GM21381 (cell line): ENCODE results near the gene TDRD5.
"Not testable (repeated sequence)": the region's sequence is repeated elsewhere in the genome, so short reads cannot be mapped to it uniquely, and the experiment has no call there.

Source experiments
- ATAC-seq: cut with Tn5 transposase; IDR thresholded peaks from one replicate; pipeline ENCODE4 v1.9.1; 2021; ENCODE audit warnings: mild to moderate bottlenecking, moderate library complexity; ENCODE audit not compliant: unreplicated experiment

Gene TDRD5

DNA sequence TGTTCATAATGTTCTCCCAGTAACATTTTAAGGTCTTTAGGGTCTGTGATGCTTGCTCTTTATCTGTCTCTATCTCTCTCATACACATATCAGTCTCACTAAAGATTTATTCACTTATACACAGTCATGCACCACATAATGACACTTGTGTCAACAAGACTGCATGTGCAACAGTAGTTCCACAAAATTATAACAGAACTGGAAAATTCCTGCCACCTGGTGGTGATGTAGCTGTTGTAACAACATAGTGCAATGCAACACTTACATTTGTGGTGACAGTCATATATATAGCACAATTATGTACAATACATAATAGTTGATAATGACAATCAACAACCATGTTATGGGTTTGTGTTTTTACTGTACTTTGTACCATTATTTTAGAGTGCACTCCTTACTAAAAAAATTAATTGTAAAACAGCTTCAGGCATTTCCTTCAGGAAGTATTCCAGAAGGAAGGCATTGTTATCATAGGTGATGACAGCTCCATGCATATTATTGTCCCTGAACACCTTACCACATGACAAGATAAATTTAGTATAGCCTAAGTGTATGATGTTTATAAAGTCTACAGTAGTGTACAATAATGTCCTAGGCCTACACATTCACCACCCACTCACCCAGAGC lies 8.1 kb downstream of the TDRD5 start:
- ATAC-seq = no peak

DNA sequence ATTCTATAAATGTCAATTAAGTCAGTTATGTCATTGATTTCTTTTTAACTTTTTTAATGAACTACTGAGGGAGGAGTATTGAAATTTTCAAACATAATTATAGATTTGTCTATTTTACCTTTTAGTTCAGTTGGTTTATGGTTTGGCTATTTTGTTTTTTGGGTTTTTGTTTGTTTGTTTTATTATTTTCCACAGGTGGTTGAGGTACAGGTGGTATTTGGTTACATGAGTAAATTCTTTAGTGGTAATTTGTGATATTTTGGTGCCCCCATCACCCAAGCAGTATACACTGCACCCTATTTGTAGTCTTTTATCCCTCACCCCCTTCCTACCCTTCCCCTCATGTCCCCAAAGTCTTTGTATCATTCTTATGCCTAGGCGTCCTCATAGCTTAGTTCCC lies 9.5 kb downstream of the TDRD5 start:
- no peak for ATAC-seq

DNA sequence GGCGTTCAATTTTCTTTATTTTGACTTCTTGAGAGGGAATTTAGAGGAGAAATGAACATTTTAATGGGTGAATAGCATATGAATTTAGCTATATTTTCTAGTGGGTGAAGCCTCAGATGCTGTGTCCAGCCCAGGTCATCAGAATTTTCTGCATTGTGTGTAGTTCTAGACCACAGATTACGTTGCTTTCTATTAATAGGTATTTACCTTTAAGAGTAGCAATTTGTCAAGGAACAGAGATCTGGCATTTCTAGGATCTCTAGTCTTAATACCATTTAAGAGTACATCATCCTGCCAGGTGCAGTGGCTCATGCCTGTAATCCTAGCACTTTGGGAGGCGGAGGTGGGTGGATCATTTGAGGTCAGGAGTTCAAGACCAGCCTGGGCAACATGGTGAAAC lies 20.7 kb downstream of the TDRD5 start:
- ATAC-seq = no peak

DNA sequence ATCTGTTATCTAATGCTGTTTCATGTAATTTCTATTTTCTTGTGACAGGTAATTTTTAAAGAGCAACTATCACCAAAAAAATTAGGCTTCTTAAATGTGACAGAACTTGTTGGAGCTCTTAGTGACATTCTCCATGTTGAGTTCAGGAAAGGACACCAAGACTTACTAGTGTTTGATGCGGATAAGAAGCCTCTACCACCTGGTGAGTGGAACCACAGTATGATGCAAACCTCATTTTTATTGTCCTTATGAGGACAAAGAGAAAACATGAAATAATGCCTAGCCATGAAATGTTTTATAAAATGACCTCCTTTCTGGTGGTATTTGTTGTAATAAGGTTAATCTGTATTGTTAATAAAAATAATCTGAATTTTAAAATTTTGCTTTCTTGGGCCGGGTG lies 39.1 kb downstream of the TDRD5 start:
- ATAC-seq = no peak

DNA sequence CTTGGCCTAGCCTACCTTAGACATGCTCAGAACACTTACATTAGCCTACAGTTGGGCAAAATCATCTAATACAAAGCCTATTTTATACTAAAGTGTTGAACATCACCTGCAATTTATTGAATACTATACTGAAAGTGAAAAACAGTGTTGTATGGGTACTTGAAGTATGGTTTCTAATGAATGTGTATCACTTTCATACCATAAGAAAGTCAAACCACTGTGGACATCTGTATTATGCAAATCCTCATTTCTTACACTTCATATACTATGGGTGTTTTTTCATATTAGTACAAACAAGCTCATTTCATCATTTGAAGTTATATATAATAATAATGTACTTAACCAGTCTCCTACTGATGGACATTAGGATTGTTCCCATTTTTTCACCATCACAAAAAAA lies 41.2 kb downstream of the TDRD5 start:
- peak; percentile 94 for ATAC-seq

DNA sequence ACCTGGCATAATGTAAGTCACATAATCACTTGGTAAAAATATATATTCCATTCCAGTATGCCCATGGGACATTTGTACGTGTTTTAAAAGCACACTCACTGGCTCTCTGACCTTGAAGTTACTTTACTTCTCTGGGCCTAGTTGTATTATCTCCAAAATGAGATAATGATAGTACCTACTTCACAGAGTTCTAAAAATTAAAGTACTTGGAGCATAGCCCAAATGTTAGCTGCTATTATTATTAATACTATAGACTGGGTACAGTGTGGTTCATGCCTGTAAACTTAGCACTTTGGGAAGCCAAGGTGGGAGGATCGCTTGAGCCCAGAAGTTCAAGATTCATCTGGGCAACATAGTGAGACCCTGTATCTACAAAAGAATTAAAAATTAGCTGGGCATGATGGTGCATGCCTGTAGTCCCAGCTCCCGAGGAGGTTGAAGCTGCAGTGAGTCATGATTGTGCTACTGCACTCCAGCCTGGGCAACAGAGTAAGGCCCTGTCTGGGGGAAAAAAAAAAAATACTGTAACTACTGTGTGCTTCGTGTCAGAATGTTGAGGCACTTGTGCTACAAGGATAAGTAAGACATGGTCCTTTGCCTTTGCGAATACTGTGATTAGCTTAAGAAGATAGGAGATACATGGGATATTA lies 45.7 kb downstream of the TDRD5 start:
- no peak for ATAC-seq

DNA sequence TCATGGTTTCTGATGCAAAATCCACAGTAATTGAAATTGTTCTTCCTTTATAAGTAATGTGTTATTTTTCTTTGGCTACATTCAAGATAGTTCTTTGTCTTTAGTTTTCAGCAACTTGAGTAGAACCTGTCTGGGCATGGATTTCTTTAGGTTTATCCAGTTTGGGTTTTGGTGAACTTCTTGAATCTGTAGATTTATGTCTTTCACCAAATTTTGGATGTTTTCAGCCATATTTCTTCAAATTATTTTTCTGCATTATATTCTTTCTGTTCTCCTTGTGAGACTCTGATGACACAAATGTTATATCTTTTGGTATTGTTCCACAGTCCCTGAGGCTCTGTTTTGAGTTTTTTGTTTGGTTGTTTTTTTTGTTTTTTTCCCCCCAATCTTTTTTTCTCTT lies 69.4 kb downstream of the TDRD5 start:
- no peak for ATAC-seq

DNA sequence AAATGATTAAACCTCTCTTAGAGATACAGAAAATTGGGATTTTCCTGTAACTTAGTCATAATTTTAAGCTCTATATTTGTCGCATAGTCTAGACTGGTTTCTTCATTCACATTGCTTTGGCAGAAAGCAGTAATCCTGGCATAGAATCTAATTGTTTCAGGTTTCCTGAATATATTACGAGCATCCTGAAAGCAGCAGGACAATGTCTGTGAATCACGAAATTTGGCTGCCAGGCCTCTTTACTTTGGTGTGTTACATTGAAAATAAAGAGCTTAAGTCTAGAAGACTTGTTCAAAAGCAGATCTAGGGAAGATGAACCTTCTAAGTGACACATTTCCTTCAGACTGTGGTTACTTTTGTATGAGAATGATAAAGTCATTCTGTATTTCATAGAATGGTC lies 72.2 kb downstream of the TDRD5 start:
- ATAC-seq = no peak

DNA sequence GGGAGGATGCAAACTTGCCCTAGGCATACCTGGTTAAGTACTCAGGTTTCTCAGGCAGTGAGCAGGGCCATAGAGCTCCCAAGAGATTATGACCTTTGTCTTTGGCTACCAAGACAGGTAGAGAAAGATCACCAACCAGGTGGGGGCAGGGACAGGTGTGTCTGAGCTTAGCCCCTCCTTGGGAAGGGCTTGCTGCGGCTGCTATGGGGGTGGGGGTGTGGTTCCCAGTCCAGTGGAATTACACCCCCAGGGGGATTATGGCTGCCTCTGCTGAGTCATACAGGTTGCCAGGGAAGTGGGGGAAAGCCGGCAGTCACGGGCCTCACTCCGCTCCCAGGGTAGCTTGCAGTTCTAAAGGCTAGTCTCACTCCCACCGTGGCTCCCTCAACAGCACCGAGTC lies 86.2 kb downstream of the TDRD5 start:
- ATAC-seq = no peak

DNA sequence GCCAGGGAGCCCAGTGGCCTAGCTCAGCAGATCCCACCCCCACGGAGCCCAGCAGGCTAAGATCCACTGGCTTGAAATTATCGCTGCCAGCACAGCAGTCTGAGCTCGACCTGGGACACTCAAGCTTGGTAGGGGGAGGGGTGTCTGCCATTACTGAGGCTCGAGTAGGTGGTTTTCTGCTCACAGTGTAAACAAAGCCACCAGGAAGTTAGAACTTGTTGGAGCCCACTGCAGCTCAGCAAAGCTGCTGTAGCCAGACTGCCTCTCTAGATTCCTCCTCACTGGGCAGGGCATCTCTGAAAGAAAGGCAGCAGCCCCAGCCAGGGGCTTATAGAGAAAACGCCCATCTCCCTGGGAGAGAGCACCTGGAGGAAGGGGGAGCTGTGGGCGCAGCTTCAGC lies 102.9 kb downstream of the TDRD5 start:
- ATAC-seq = not testable (repeated sequence)

DNA sequence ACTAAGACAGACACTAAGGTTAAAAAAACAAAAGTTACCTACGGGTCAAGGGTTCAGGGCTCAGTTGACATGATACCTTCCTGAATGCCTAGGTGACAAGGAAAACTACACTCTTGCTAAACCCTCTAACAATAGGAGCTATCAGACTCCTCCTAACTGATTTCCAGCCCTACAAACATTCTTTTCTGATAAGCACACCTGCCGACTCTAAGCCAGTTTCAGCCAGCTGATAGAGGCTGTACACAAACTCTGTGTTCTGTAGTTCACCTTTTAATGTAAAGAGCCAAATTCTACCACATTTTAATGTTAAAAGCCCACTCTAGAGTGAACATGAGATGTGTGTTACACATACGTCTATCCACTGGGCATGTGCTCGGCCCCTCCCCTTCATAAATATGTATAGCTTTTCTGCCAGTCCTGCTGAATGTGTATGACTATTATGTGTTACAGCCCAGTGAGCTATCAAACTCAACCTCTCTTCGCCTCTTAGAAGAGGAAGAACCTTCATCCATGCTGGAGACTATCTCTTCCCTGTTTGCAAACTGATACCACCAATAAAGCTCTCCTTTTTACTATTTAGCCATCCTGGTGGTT lies 111.4 kb downstream of the TDRD5 start:
- ATAC-seq = no peak

DNA sequence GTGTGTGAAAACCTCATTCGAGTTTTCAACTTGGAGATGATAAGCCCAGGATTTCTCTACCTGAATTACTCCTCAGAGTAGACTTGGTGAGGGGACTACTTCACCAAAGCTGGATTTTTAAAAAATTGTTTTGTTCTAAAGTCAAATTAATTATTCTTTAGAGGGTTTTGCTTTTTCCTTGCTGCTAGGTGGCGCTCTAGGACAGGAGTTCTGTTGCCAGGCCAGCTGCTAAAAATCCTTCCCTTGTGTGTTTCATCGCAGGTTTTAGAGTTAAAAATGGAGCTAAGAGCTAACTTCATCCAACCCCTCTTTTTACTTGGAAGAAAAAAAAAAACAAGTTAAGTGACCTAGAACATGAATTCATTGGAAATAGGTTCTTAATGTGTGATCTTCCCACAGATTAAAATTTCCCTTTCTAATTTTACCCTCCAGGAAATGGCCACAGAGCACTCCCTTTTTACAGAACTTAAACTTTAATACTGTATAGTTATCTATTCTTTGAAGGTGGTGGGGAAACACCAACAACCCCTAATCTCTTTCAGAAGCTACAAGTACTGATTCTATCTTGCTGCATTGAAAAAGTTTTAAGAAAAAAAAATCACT lies 114.8 kb downstream of the TDRD5 start:
- no peak for ATAC-seq

DNA sequence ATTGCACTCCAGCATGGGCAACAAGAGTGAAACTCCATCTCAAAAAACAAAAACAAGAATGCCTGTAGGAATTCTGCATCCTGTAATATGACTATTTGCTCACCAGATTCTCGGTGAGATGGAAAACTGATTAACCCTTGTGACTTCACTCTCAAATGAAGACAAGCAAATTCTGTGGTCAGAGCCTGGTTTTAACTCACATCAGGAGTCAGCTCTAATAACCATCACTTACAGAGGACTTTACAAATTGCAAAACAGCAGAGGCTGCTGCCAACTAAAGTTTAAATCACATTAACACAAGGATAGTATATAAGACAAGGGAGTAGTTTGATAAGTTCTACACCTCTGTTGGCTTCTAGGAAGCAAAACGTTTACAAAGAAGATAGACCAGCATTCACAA lies 115.8 kb downstream of the TDRD5 start:
- ATAC-seq = no peak

DNA sequence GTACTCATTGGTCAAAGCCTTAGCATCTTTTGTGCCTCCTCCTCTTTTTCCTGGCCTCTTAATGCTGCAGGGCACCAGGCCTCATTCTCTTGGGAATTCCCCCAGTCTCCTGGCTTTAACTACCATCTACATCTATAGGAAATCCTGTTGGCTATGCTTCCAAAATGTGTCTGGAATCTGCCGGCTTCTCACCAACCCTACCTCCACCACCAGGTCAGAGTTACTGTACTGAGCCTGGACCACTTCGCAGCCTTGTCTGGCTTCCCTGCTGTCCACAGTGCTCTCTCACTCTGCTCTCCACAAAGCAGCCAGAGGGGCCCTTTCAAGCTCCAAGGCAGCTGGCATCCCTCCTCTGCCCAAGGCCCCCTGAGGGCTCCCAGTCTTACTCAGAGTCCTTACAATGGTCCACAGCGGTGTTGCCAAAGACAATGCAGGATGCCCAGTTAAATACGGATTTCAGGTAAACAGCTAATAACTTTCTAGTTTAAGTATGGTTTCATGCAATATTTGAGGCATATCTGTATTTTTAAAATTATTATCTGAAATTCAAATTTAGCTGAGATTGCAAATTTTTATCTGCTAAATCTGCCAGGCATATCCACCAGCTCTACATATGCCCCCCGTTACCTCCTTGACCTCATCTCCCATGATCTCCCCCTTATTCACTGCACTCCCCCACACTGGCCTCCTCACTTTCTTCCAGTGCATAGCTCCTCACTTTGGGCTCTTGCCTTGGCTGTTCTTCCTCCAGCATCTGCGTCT lies 117.0 kb downstream of the TDRD5 start:
- no peak for ATAC-seq

DNA sequence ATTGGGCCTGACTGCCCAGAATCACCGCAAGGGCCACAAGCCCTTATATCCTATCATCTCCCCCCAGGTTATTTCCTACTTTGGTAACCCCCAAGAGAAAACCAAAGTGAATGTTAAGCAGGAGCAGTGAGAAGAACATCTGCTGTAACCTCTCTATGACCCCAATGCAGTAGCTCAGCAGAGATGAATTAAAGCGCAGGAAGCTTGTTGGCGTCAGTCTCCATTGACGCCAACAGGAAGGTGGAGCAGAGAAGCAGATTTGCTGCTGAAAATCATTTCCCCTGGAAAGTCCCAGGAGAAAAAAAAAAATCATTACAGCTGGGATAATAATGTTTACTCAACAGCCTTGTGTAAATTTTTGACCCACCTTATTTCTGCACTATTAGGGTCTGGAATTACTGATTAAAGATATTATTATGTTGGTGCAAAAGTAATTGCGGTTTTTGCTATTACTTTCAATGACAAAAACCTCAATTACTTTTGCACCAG lies 118.3 kb downstream of the TDRD5 start:
- peak; percentile 77 for ATAC-seq

DNA sequence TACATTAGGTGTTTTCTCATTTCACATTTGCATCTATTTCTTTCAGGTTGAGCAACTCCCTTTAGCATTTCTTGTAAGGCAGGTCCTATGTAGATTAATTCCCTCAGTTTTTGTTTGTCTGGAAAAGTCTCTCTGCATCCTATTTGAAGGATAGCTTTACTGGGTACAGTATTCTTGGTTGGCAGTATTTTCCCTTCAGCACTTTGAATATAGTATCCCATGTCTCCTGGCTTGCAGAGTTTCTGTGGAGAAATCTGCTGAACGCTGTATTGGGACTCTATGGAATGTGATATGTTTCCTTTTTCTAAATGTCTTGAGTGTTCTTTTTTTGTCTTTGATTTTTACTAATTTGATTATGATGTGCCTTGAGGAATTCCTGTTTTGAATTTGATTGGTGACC lies 122.5 kb downstream of the TDRD5 start:
- ATAC-seq = no peak

DNA sequence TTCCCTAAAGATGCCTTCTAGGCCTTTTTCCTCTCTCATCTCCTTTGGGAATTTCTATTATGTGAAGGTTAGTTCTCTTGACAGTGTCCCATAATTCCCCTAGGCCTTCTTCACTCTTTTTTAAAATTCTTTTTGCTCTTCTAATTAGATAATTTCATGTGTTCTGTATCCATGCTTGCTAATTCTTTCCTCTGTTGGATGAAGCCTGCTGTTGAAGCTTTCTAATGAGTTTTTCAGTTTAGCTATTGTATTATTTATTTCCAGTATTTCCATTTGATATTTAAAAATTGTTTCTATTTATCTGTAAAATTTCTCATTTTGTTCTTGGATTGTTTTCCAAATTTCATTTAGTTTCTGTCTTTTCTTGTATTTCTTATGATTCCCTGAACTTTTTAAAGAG lies 123.0 kb downstream of the TDRD5 start:
- ATAC-seq = no peak

DNA sequence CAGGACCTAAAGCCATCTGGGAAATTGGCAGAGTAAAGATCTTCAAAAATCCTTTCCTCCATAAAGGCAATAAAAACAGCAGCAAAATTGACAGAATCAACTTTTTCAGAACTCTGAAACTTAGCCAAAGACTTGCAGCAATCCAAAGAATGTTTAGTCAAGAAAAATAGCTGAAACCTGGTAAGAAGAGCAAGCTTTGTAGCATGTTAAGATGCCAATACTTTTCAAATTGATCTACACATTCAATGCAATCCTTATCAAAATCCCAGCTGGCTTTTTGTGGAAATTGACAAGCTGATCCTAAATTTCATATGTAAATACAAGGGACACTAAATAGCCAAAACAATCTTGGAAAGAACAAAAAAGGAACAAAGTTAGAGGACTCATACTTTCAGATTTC lies 127.6 kb downstream of the TDRD5 start:
- ATAC-seq = no peak

DNA sequence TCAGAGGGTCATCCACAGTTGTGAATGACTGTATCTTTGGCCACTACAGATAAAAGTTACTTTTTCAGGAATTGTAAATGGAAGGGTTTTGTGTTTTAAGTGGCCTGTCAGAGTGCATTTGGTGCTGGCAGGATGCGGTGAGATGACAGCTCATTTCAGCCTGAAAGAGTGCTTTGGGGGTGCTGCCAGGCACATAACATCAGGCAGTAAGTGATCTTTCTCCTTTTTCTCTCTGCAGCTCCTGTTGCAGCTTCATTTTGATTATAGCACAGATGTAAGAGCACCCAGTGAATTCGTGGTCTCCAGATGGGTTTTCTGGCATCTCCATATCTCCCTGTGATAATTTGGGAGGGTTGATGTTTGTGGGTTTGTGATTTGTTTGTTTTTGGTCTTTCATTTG lies 136.6 kb downstream of the TDRD5 start:
- ATAC-seq = no peak

DNA sequence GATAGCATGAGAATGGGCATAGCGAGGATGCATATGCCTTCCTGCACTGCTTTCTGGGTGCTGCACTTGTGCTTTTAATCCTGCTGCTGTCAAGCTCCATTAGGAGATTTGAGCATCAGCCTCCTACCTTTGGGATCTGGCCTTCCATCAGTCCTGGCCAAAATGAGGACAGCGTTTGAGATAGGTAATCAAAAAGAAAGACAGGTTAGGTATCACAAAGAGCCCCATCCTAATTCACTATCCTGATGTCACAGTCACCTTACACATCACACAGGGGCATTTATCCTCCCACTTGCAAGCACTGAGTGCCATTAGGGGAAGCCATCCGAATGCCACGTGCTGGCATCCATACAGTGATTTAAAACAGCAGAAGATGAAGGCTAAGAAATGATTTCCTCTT lies 138.2 kb downstream of the TDRD5 start:
- no peak for ATAC-seq

DNA sequence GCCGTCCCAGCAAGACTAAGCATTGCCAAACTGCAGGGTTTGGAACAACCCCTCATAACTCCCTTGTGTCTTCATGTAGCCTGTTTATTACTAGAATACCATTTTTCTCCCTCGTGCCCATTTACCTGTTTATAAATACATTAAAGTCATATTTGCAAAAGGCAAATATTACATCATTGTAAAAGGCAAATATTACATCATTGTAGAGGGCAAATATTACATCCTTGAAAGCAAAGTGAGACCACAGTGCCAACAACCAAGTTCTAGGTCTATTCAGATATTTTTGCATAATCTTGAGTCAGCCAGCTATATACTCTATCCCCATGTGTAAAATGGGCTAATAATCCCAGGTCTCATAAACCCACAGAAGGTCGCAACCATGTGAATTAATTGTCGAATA lies 140.0 kb downstream of the TDRD5 start:
- no peak for ATAC-seq
